Upper lobe of left lung (tissue), 4 donors: ENCODE measurements around the gene PPIL6.

ENCODE experiments used
- CTCF ChIP-seq, 6 experiments: fragments of 450-650 bp in 4 of 6; fragments of 200-600 bp in 2 of 6; sonication (generic) in 2 of 6; IDR thresholded peaks; one replicate each; pipeline ENCODE4 v1.5.1; 2016 to 2019; ENCODE audit warnings: antibody characterized with exemption in 6 of 6
- POLR2A ChIP-seq, 4 donors: fragments of 450-650 bp; IDR thresholded peaks; one replicate each; pipeline ENCODE4 v1.5.1; 2016 to 2017; ENCODE audit warnings: antibody characterized with exemption in 4 of 4, mild to moderate bottlenecking in 2 of 4
- POLR2AphosphoS5 ChIP-seq, 2 donors: sonication (generic); formaldehyde crosslinking; IDR thresholded peaks; one replicate each; pipeline ENCODE4 v1.5.1; 2017; ENCODE audit warnings: antibody characterized with exemption in 2 of 2

- TF ChIP-seq CTCF (IDR thresholded peaks at IDR 0.05) (no peak), POLR2A (IDR thresholded peaks at IDR 0.05) (no peak), POLR2AphosphoS5 (IDR thresholded peaks at IDR 0.05) (no peak)
Measured at GRCh38 chr6:109442393-109442924, 2.0 kb upstream of the PPIL6 start.
